HL-60 (cell line): ENCODE results near the gene LMO3.

Source experiments
- CTCF ChIP-seq: IDR thresholded peaks from one replicate; pipeline ENCODE4 v1.5.1; 2011; ENCODE audit warnings: low read length, control low read depth, inconsistent platforms; ENCODE audit not compliant: insufficient read depth
- GABPA ChIP-seq: IDR thresholded peaks from 2 replicates; pipeline ENCODE4 v1.6.1; 2012; ENCODE audit warnings: low read depth
- POLR2AphosphoS5 ChIP-seq: IDR thresholded peaks from 2 replicates; pipeline ENCODE4 v1.6.1; 2012; ENCODE audit warnings: low read depth
- TF ChIP-seq, protein P1 (sequence below): IDR thresholded peaks from 2 replicates; pipeline ENCODE4 v1.6.1; 2012; ENCODE audit warnings: low read depth; ENCODE audit not compliant: insufficient replicate concordance

- no peak for TF ChIP-seq POLR2AphosphoS5
- no peak for TF ChIP-seq CTCF
- TF ChIP-seq, protein P1, sequence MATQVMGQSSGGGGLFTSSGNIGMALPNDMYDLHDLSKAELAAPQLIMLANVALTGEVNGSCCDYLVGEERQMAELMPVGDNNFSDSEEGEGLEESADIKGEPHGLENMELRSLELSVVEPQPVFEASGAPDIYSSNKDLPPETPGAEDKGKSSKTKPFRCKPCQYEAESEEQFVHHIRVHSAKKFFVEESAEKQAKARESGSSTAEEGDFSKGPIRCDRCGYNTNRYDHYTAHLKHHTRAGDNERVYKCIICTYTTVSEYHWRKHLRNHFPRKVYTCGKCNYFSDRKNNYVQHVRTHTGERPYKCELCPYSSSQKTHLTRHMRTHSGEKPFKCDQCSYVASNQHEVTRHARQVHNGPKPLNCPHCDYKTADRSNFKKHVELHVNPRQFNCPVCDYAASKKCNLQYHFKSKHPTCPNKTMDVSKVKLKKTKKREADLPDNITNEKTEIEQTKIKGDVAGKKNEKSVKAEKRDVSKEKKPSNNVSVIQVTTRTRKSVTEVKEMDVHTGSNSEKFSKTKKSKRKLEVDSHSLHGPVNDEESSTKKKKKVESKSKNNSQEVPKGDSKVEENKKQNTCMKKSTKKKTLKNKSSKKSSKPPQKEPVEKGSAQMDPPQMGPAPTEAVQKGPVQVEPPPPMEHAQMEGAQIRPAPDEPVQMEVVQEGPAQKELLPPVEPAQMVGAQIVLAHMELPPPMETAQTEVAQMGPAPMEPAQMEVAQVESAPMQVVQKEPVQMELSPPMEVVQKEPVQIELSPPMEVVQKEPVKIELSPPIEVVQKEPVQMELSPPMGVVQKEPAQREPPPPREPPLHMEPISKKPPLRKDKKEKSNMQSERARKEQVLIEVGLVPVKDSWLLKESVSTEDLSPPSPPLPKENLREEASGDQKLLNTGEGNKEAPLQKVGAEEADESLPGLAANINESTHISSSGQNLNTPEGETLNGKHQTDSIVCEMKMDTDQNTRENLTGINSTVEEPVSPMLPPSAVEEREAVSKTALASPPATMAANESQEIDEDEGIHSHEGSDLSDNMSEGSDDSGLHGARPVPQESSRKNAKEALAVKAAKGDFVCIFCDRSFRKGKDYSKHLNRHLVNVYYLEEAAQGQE, result no peak
- TF ChIP-seq GABPA, result no peak
Observed at GRCh38 chr12:16564675-16565074, 41.3 kb downstream of the LMO3 start.
